H1 (cell line): Measurements from ENCODE around the gene BMX. TPM values are rescaled to one million over a fixed set of nuclear protein-coding genes. Genes with fewer than 3 reads are reported as not detected.

Source experiments
- CTCF ChIA-PET: fragments of 300-600 bp; sonication (Branson Sonifier 250); formaldehyde crosslinking; loops from one replicate; lab custom pipeline; 2021; ENCODE audit not compliant: partially characterized antibody; lab: Charles Lee
- POLR2A ChIA-PET: fragments of 300-600 bp; sonication (Branson Sonifier 250); formaldehyde crosslinking; loops from one replicate; lab custom pipeline; 2021; ENCODE audit warnings: inconsistent platforms; ENCODE audit not compliant: partially characterized antibody; lab: Charles Lee
- DNase-seq, 2 experiments: peaks; one replicate each; pipeline versions ENCODE4 v3.0.0 to v3.0.0-alpha.2; 2010 to 2022; ENCODE audit warnings: low spot score in 2 of 2, low read depth in 1 of 2, mixed read lengths in 1 of 2
- FAIRE-seq: peaks from 2 replicates; lab custom pipeline; 2011; peaks lifted over from hg19 to GRCh38; lab: Jason Lieb, UNC
- H2AFZ ChIP-seq: 2 replicates; pipeline ENCODE4 v1.8.1; 2012; ENCODE audit warnings: low read length, inconsistent platforms
- H2AK5ac ChIP-seq: 2 replicates; pipeline ENCODE4 v1.6.1; 2013; ENCODE audit warnings: low read depth, low read length
- H2BK120ac ChIP-seq: replicated peaks from 2 replicates; pipeline ENCODE3; 2013; ENCODE audit warnings: low read depth, low read length, inconsistent platforms
- H2BK12ac ChIP-seq: 2 replicates; pipeline ENCODE4 v1.6.1; 2013; ENCODE audit warnings: low read depth, low read length
- H2BK15ac ChIP-seq: 2 replicates; pipeline ENCODE4 v1.6.1; 2013; ENCODE audit warnings: low read length
- H2BK20ac ChIP-seq: 2 replicates; pipeline ENCODE4 v1.6.1; 2013; ENCODE audit warnings: low read length
- H2BK5ac ChIP-seq: 2 replicates; pipeline ENCODE4 v1.6.1; 2013; ENCODE audit warnings: low read depth, low read length
- H3K14ac ChIP-seq: 2 replicates; pipeline ENCODE4 v1.6.1; 2013; ENCODE audit warnings: inconsistent platforms; ENCODE audit not compliant: insufficient read length
- H3K18ac ChIP-seq: 2 replicates; pipeline ENCODE4 v1.6.1; 2013; ENCODE audit warnings: low read length; ENCODE audit errors: extremely low read depth
- H3K23ac ChIP-seq: 2 replicates; pipeline ENCODE4 v1.6.1; 2013; ENCODE audit warnings: inconsistent platforms; ENCODE audit not compliant: insufficient read length
- H3K23me2 ChIP-seq: 2 replicates; pipeline ENCODE4 v1.6.1; 2013; ENCODE audit warnings: low read depth, low read length
- H3K27ac ChIP-seq: 2 replicates; pipeline ENCODE4 v1.6.1; 2011; ENCODE audit warnings: low read depth, low read length, inconsistent platforms
- H3K27me3 ChIP-seq, 4 experiments: replicated peaks in 1 of 4; 1 replicate in 1 of 4; 2 replicates in 3 of 4; pipeline versions ENCODE4 v1.6.1 to v1.8.1; 2011 to 2013; ENCODE audit warnings: low read length in 3 of 4, mild to moderate bottlenecking in 3 of 4, inconsistent platforms in 2 of 4, mixed read lengths in 2 of 4, moderate library complexity in 1 of 4; ENCODE audit not compliant: control insufficient read depth in 3 of 4, insufficient read depth in 3 of 4; ENCODE audit errors: extremely low read depth in 1 of 4
- H3K36me3 ChIP-seq, 4 experiments: 2 replicates each; pipeline versions ENCODE4 v1.6.1 to v1.8.1; 2011 to 2013; ENCODE audit warnings: mild to moderate bottlenecking in 4 of 4, low read length in 3 of 4, moderate library complexity in 2 of 4, control low read depth in 1 of 4, inconsistent platforms in 1 of 4; ENCODE audit not compliant: insufficient read depth in 4 of 4, control insufficient read depth in 2 of 4
- H3K4ac ChIP-seq: replicated peaks from 2 replicates; pipeline ENCODE3; 2013; ENCODE audit warnings: low read length, low read depth, mixed read lengths, inconsistent platforms; ENCODE audit not compliant: insufficient read length
- H3K4me1 ChIP-seq, 4 experiments: replicated peaks in 1 of 4; 1 replicate in 1 of 4; 2 replicates in 3 of 4; pipeline versions ENCODE4 v1.6.1 to v1.8.1; 2011 to 2013; ENCODE audit warnings: low read length in 3 of 4, inconsistent platforms in 2 of 4, mixed read lengths in 1 of 4; ENCODE audit not compliant: insufficient read depth in 4 of 4, control insufficient read depth in 3 of 4
- H3K4me2 ChIP-seq, 2 experiments: 2 replicates each; pipeline versions ENCODE4 v1.6.1 to v1.8.1; 2011 to 2013; ENCODE audit warnings: low read depth in 2 of 2, low read length in 2 of 2, control low read depth in 1 of 2, inconsistent platforms in 1 of 2, mild to moderate bottlenecking in 1 of 2; ENCODE audit not compliant: insufficient read depth in 1 of 2
- H3K4me3 ChIP-seq, 4 experiments: fragments of 200-600, 300-600 bp in 1 of 4; sonication (generic), shearing (Covaris generic), sonication (Bioruptor Twin) in 1 of 4; 2 replicates each; pipeline versions ENCODE4 v1.5.1 to v1.8.1; 2011 to 2016; ENCODE audit warnings: low read length in 4 of 4, low read depth in 3 of 4, control low read depth in 2 of 4, inconsistent platforms in 2 of 4, mild to moderate bottlenecking in 2 of 4, mixed read lengths in 1 of 4, moderate library complexity in 1 of 4; ENCODE audit not compliant: insufficient read depth in 2 of 4; ENCODE audit errors: extremely low read depth in 1 of 4
- H3K56ac ChIP-seq: replicated peaks from 2 replicates; pipeline ENCODE3; 2013; ENCODE audit warnings: low read depth, mild to moderate bottlenecking, mixed read lengths, low read length, inconsistent platforms; ENCODE audit not compliant: insufficient read length
- H3K79me1 ChIP-seq: 2 replicates; pipeline ENCODE4 v1.6.1; 2013; ENCODE audit warnings: low read depth, low read length, control low read depth
- H3K79me2 ChIP-seq, 2 experiments: 2 replicates each; pipeline versions ENCODE4 v1.6.1 to v1.8.1; 2012 to 2013; ENCODE audit warnings: low read length in 2 of 2, mild to moderate bottlenecking in 2 of 2, inconsistent platforms in 1 of 2; ENCODE audit not compliant: insufficient read depth in 2 of 2, control insufficient read depth in 1 of 2
- H3K9ac ChIP-seq, 4 experiments: replicated peaks in 1 of 4; 1 replicate in 1 of 4; 2 replicates in 3 of 4; pipeline versions ENCODE4 v1.6.1 to v1.8.1; 2011 to 2013; ENCODE audit warnings: low read depth in 3 of 4, low read length in 3 of 4, control low read depth in 2 of 4, mild to moderate bottlenecking in 2 of 4, moderate library complexity in 2 of 4, inconsistent platforms in 1 of 4; ENCODE audit errors: extremely low read depth in 1 of 4
- H3K9me3 ChIP-seq, 2 experiments: 2 replicates each; pipeline versions ENCODE4 v1.6.1 to v1.8.1; 2012 to 2013; ENCODE audit warnings: mild to moderate bottlenecking in 2 of 2, moderate library complexity in 2 of 2, control low read depth in 1 of 2, inconsistent platforms in 1 of 2, low read depth in 1 of 2, low read length in 1 of 2, mixed read lengths in 1 of 2; ENCODE audit not compliant: insufficient read depth in 2 of 2
- H4K20me1 ChIP-seq, 2 experiments: replicated peaks in 1 of 2; 2 replicates each; pipeline versions ENCODE3 to v1.8.1; 2011 to 2013; ENCODE audit warnings: inconsistent platforms in 2 of 2, low read length in 2 of 2, mild to moderate bottlenecking in 1 of 2; ENCODE audit not compliant: insufficient read depth in 2 of 2, control insufficient read depth in 1 of 2
- H4K5ac ChIP-seq: 2 replicates; pipeline ENCODE4 v1.6.1; 2013; ENCODE audit warnings: low read length, low read depth, mixed read lengths, inconsistent platforms; ENCODE audit not compliant: insufficient read length
- H4K8ac ChIP-seq: 2 replicates; pipeline ENCODE4 v1.8.0; 2013; ENCODE audit warnings: mild to moderate bottlenecking, moderate library complexity, low read length, inconsistent platforms; ENCODE audit not compliant: insufficient read depth; ENCODE audit errors: extremely low read depth
- H4K91ac ChIP-seq: replicated peaks from 2 replicates; pipeline ENCODE3; 2013; ENCODE audit warnings: low read length, mixed read lengths, inconsistent platforms; ENCODE audit not compliant: insufficient read length
- ATF2 ChIP-seq: IDR thresholded peaks from 2 replicates; pipeline ENCODE4 v1.6.1; 2012; ENCODE audit warnings: low read length, inconsistent platforms
- EZH2 ChIP-seq: fragments of 200-600 bp; sonication (generic); IDR thresholded peaks from 2 replicates; pipeline ENCODE4 v1.7.1; 2012; ENCODE audit warnings: low read depth, mild to moderate bottlenecking, moderate library complexity, low read length, inconsistent platforms; ENCODE audit not compliant: severe bottlenecking
- GTF2F1 ChIP-seq: IDR thresholded peaks from 2 replicates; pipeline ENCODE4 v1.6.1; 2012; ENCODE audit warnings: low read depth, low read length, improper control_type of control experiment, borderline replicate concordance
- RBBP5 ChIP-seq: IDR thresholded peaks from 2 replicates; pipeline ENCODE4 v1.7.1; 2012; ENCODE audit warnings: low read depth, mild to moderate bottlenecking, inconsistent platforms, low read length, moderate library complexity, borderline replicate concordance
- SRF ChIP-seq: IDR thresholded peaks from 2 replicates; pipeline ENCODE4 v1.6.1; 2011; ENCODE audit warnings: mild to moderate bottlenecking, low read depth, low read length, moderate library complexity
- WGBS, 2 experiments: shearing (Covaris generic) in 1 of 2; methylation state at CpG; one replicate each; pipeline versions ENCODE4 v1.1.6 to v1.1.7; 2013 to 2015; ENCODE audit warnings: low lambda C conversion rate in 2 of 2, mixed read lengths in 2 of 2, inconsistent platforms in 1 of 2, low coverage in 1 of 2, missing lambda C conversion rate in 1 of 2; ENCODE audit not compliant: insufficient replicate concordance in 2 of 2, insufficient coverage in 1 of 2, insufficient read length in 1 of 2; ENCODE audit errors: extremely low coverage in 1 of 2, missing lambda C conversion rate in 1 of 2; 5-methylcytosine and 5-hydroxymethylcytosine counted together
- polyA plus RNA-seq, 7 experiments: library from polyadenylated mRNA; depleted of rRNA in 3 of 7; stranded (reverse) in 5 of 7; unstranded in 2 of 7; fragments of >200 nt in 5 of 7; fragments of 200-250 nt in 2 of 7; gene quantifications; 1 replicate in 5 of 7; 2 replicates in 1 of 7; 4 replicates in 1 of 7; pipeline versions ENCODE4 v1.2.1 to v1.2.3, GENCODE V29; 2011 to 2013; ENCODE audit warnings: missing spikeins in 2 of 7, mixed read lengths in 2 of 7
- total RNA-seq: library from RNA; stranded (reverse); fragmentation: NEBNext Ultra II Directional; extraction: Animal tissue kit (Norgen Biotek cat#: 25700); gene quantifications from 2 replicates; pipeline ENCODE4 v1.2.1, GENCODE V29; 2021

Gene BMX
- total and polyA plus RNA-seq, 2 of the 8 experiments (the other 6 are each of a cell fraction or from before 2014, with no cell fraction given), result not detected

GRCh38 chrX:15469613-15470012 is 31.0 kb upstream of the BMX start:
- Histone ChIP-seq H3K4me2 (no peak overlapping the region), H4K20me1 (no peaks in the 10 kb centered on the region), H3K27me3 (no peaks in the 10 kb centered on the region), H3K18ac (no peak overlapping the region), H3K79me1 (no peaks in the 10 kb centered on the region), H3K23me2 (no peaks in the 10 kb centered on the region), H4K5ac (no peak overlapping the region), H2BK12ac (no peak overlapping the region), H3K4me3 (no peak overlapping the region), H3K9me3 (no peaks in the 10 kb centered on the region), H3K79me2 (no peaks in the 10 kb centered on the region), H3K23ac (no peak overlapping the region), H4K91ac (no peak overlapping the region), H3K14ac (no peak overlapping the region), H3K9ac (no peak overlapping the region), H3K4me1 (peaks cover 0 to 2% (median 0%) of the 10 kb centered on the region in 4 experiments; a peak in 2 of 7 replicates), H3K56ac (no peak overlapping the region), H3K4ac (no peak overlapping the region), H3K27ac (no peak overlapping the region), H4K8ac (no peak overlapping the region), H2BK15ac (no peak overlapping the region), H2AFZ (no peak overlapping the region), H2AK5ac (no peak overlapping the region), H2BK120ac (no peak overlapping the region), H2BK5ac (no peak overlapping the region), H2BK20ac (no peak overlapping the region), H3K36me3 (no peaks in the 10 kb centered on the region)
- TF ChIP-seq SRF, result no peak
- TF ChIP-seq EZH2, result no peak
- no peak for TF ChIP-seq GTF2F1
- no peak for TF ChIP-seq ATF2
- no peak for TF ChIP-seq RBBP5
- DNase-seq, result no peak
- POLR2A ChIA-PET, result no interaction called here
- no peak for FAIRE-seq
- 90% methylated on average over 1 of the region's 1 CpG; no CpG with 5 or more reads in 1 of the 2 experiments for WGBS, 2 experiments
- CTCF ChIA-PET, result interaction anchor here (1.1 to 7.0 kb wide), 3 partner anchors 87 to 122 kb away, joined by 5 to 106 read pairs (median 17); no protein-coding TSS in a partner anchor
